IMR-90 (cell line): ENCODE data around the gene KCNMA1. TPM values are rescaled to one million over a fixed set of nuclear protein-coding genes. Genes with fewer than 3 reads are reported as not detected.

Experiments used
- ATAC-seq: fragments of 200-7000 bp; cut with Tn5 transposase; 2 replicates; pipeline ENCODE4 v1.9.1; 2020; ENCODE audit warnings: low read depth, mild to moderate bottlenecking, moderate library complexity
- BruUV-seq: library from RNA; stranded (reverse); fragments of 400-500 nt; replicated peaks from 2 replicates; lab custom pipeline; 2021; lab: Mats Ljungman, UMichigan
- CTCF ChIA-PET: fragments of 300-600 bp; formaldehyde crosslinking; extraction: SDS; loops from one replicate; lab custom pipeline; 2021; ENCODE audit warnings: antibody characterized with exemption; lab: Yijun Ruan, JAX
- POLR2A ChIA-PET: fragments of 300-600 bp; sonication (Branson Sonifier 250); formaldehyde crosslinking; loops from one replicate; lab custom pipeline; 2022; ENCODE audit warnings: antibody characterized with exemption; ENCODE audit not compliant: unreplicated experiment; lab: Charles Lee
- DNase-seq: peaks from one replicate; pipeline ENCODE4 v3.0.0; 2013
- H2AFZ ChIP-seq: replicated peaks from 2 replicates; pipeline ENCODE3; 2013; ENCODE audit warnings: low read length, mild to moderate bottlenecking; ENCODE audit not compliant: poor library complexity
- H2AK5ac ChIP-seq: 2 replicates; pipeline ENCODE4 v1.6.1; 2013; ENCODE audit warnings: low read depth, low read length, inconsistent platforms
- H2AK9ac ChIP-seq: replicated peaks from 2 replicates; pipeline ENCODE3; 2013; ENCODE audit warnings: mild to moderate bottlenecking, low read depth, low read length, moderate library complexity; ENCODE audit not compliant: poor library complexity
- H2BK120ac ChIP-seq: 2 replicates; pipeline ENCODE4 v1.6.1; 2013; ENCODE audit warnings: low read depth, low read length, inconsistent platforms
- H2BK15ac ChIP-seq: 3 replicates; pipeline ENCODE4 v1.6.1; 2013; ENCODE audit warnings: low read depth, low read length, inconsistent platforms
- H2BK20ac ChIP-seq: 2 replicates; pipeline ENCODE4 v1.6.1; 2013; ENCODE audit warnings: low read depth, mild to moderate bottlenecking, inconsistent platforms, low read length, moderate library complexity
- H2BK5ac ChIP-seq: 2 replicates; pipeline ENCODE4 v1.6.1; 2013; ENCODE audit warnings: mild to moderate bottlenecking, low read depth, low read length, inconsistent platforms; ENCODE audit not compliant: poor library complexity, severe bottlenecking
- H3K14ac ChIP-seq: replicated peaks from 2 replicates; pipeline ENCODE4 v1.6.1; 2013; ENCODE audit warnings: low read depth, low read length, inconsistent platforms
- H3K18ac ChIP-seq: 2 replicates; pipeline ENCODE4 v1.6.1; 2013; ENCODE audit warnings: low read depth, low read length, control low read depth
- H3K23ac ChIP-seq: 2 replicates; pipeline ENCODE4 v1.6.1; 2013; ENCODE audit warnings: low read depth, low read length, inconsistent platforms
- H3K27ac ChIP-seq: 2 replicates; pipeline ENCODE4 v1.5.1; 2013; ENCODE audit warnings: mild to moderate bottlenecking, control low read depth, low read length; ENCODE audit not compliant: insufficient read depth
- H3K27me3 ChIP-seq: 2 replicates; pipeline ENCODE4 v1.6.1; 2013; ENCODE audit warnings: low read length; ENCODE audit not compliant: control insufficient read depth, insufficient read depth
- H3K36me3 ChIP-seq: 2 replicates; pipeline ENCODE4 v1.6.1; 2013; ENCODE audit warnings: low read length, mixed read lengths; ENCODE audit not compliant: control insufficient read depth, insufficient read depth
- H3K4ac ChIP-seq: 2 replicates; pipeline ENCODE4 v1.6.1; 2013; ENCODE audit warnings: low read depth, low read length, inconsistent platforms
- H3K4me1 ChIP-seq: 2 replicates; pipeline ENCODE4 v1.6.1; 2013; ENCODE audit warnings: low read length, mixed read lengths; ENCODE audit not compliant: control insufficient read depth, insufficient read depth
- H3K4me2 ChIP-seq: 2 replicates; pipeline ENCODE4 v1.6.1; 2013; ENCODE audit warnings: low read depth, mild to moderate bottlenecking, control low read depth, low read length, moderate library complexity
- H3K4me3 ChIP-seq: 2 replicates; pipeline ENCODE4 v1.5.1; 2013; ENCODE audit warnings: low read depth, mild to moderate bottlenecking, control low read depth, low read length, moderate library complexity; ENCODE audit not compliant: insufficient read depth
- H3K56ac ChIP-seq: 2 replicates; pipeline ENCODE4 v1.6.1; 2013; ENCODE audit warnings: low read length, inconsistent platforms; ENCODE audit not compliant: insufficient read depth; ENCODE audit errors: extremely low read depth
- H3K79me1 ChIP-seq, 2 experiments: 2 replicates each; pipeline ENCODE4 v1.6.1; 2013; ENCODE audit warnings: low read length in 2 of 2, inconsistent platforms in 1 of 2, low read depth in 1 of 2
- H3K9ac ChIP-seq: 2 replicates; pipeline ENCODE4 v1.6.1; 2013; ENCODE audit warnings: low read depth, low read length, control low read depth
- H3K9me1 ChIP-seq: 2 replicates; pipeline ENCODE4 v1.6.1; 2013; ENCODE audit warnings: low read length, inconsistent platforms; ENCODE audit not compliant: insufficient read depth
- H3K9me3 ChIP-seq: 2 replicates; pipeline ENCODE4 v1.6.1; 2013; ENCODE audit warnings: low read length; ENCODE audit not compliant: control insufficient read depth, insufficient read depth
- H4K20me1 ChIP-seq: 2 replicates; pipeline ENCODE4 v1.6.1; 2013; ENCODE audit warnings: low read length, inconsistent platforms; ENCODE audit not compliant: insufficient read depth
- H4K5ac ChIP-seq: 2 replicates; pipeline ENCODE4 v1.6.1; 2013; ENCODE audit warnings: mild to moderate bottlenecking, low read depth, low read length, control low read depth
- H4K8ac ChIP-seq, 2 experiments: 2 replicates each; pipeline ENCODE4 v1.6.1; 2013; ENCODE audit warnings: low read depth in 2 of 2, low read length in 2 of 2, control low read depth in 1 of 2, inconsistent platforms in 1 of 2
- H4K91ac ChIP-seq: 2 replicates; pipeline ENCODE4 v1.6.1; 2013; ENCODE audit warnings: low read depth, low read length, inconsistent platforms; ENCODE audit not compliant: insufficient read depth
- CEBPB ChIP-seq: IDR thresholded peaks from 2 replicates; pipeline ENCODE4 v1.6.1; 2012; ENCODE audit warnings: low read depth, low read length, improper control_type of control experiment
- CHD1 ChIP-seq: IDR thresholded peaks from 2 replicates; pipeline ENCODE4 v1.6.1; 2012; ENCODE audit warnings: low read depth, low read length, improper control_type of control experiment
- CTCF ChIP-seq: conservative IDR thresholded peaks from 2 replicates; pipeline ENCODE4 v1.5.1; 2012; ENCODE audit warnings: mild to moderate bottlenecking, low read depth, low read length, improper control_type of control experiment
- MAFK ChIP-seq: IDR thresholded peaks from 2 replicates; pipeline ENCODE4 v1.6.1; 2012; ENCODE audit warnings: low read depth, low read length, improper control_type of control experiment
- MAZ ChIP-seq: IDR thresholded peaks from 2 replicates; pipeline ENCODE4 v1.6.1; 2012; ENCODE audit warnings: low read depth, mild to moderate bottlenecking, low read length, improper control_type of control experiment, moderate library complexity, borderline replicate concordance
- NFE2L2 ChIP-seq: fragments of 150-350 bp; IDR thresholded peaks from 2 replicates; pipeline ENCODE4 v1.6.1; 2016; ENCODE audit warnings: low read depth, mild to moderate bottlenecking, low read length
- POLR2A ChIP-seq: IDR thresholded peaks from 2 replicates; pipeline ENCODE4 v1.6.1; 2012; ENCODE audit warnings: mild to moderate bottlenecking, low read depth, low read length
- RAD21 ChIP-seq: IDR thresholded peaks from 2 replicates; pipeline ENCODE4 v1.6.1; 2012; ENCODE audit warnings: low read length, improper control_type of control experiment
- RCOR1 ChIP-seq: IDR thresholded peaks from 2 replicates; pipeline ENCODE4 v1.6.1; 2012; ENCODE audit warnings: mild to moderate bottlenecking, low read length, improper control_type of control experiment; ENCODE audit not compliant: insufficient replicate concordance
- RFX5 ChIP-seq: IDR thresholded peaks from 2 replicates; pipeline ENCODE4 v1.8.0; 2012; ENCODE audit warnings: low read depth, mild to moderate bottlenecking, low read length, moderate library complexity
- SMC3 ChIP-seq: fragments of 150-350 bp; IDR thresholded peaks from 2 replicates; pipeline ENCODE4 v1.6.1; 2016; ENCODE audit warnings: low read depth, mild to moderate bottlenecking, antibody characterized with exemption, low read length, moderate library complexity
- USF2 ChIP-seq: fragments of 150-350 bp; IDR thresholded peaks from 2 replicates; pipeline ENCODE4 v1.6.1; 2017; ENCODE audit warnings: mild to moderate bottlenecking, antibody characterized with exemption, low read length, low read depth
- WGBS, 2 experiments: methylation state at CpG; one replicate each; pipeline versions ENCODE4 v1.1.5 to v1.1.7; 2013; ENCODE audit warnings: missing lambda C conversion rate in 2 of 2; ENCODE audit not compliant: insufficient read length in 1 of 2; ENCODE audit errors: extremely low coverage in 2 of 2; 5-methylcytosine and 5-hydroxymethylcytosine counted together
- dilution Hi-C: fragments of 300-500 bp; cut with HindIII; formaldehyde crosslinking; loops from one replicate; pipeline ENCODE4 v1.14.3; 2018; ENCODE audit warnings: low sequenced_read_pairs; ENCODE audit not compliant: unreplicated experiment
- in situ Hi-C: fragments of 300-500 bp; cut with MboI; formaldehyde crosslinking; loops from 3 replicates; pipeline ENCODE4 v1.14.3; 2019; ENCODE audit warnings: low sequenced_read_pairs, inconsistent platforms, mixed read lengths
- intact Hi-C: fragments of 100-400 bp; cut with micrococcal nuclease; formaldehyde crosslinking; loops from 2 replicates; pipeline ENCODE4 v1.10.0; 2022
- polyA plus RNA-seq, 3 experiments: library from polyadenylated mRNA; depleted of rRNA; stranded (reverse); fragments of >200 nt; gene quantifications; 2 replicates each; pipeline ENCODE4 v1.2.3, GENCODE V29; 2012; ENCODE audit warnings: low replicate concordance in 1 of 3
- total RNA-seq: library from RNA; depleted of rRNA; stranded (reverse); fragments of >200 nt; gene quantifications from 2 replicates; pipeline ENCODE4 v1.2.3, GENCODE V29; 2012
- TF ChIP-seq, protein P1 (sequence below): fragments of 150-350 bp; IDR thresholded peaks from 2 replicates; pipeline ENCODE4 v1.6.1; 2016; ENCODE audit warnings: low read depth, mild to moderate bottlenecking, low read length, moderate library complexity, borderline replicate concordance

KCNMA1 gene
- total and polyA plus RNA-seq, 2 of the 4 experiments (the other 2 are of a cell fraction): 25.6 to 29.6 TPM

DNA sequence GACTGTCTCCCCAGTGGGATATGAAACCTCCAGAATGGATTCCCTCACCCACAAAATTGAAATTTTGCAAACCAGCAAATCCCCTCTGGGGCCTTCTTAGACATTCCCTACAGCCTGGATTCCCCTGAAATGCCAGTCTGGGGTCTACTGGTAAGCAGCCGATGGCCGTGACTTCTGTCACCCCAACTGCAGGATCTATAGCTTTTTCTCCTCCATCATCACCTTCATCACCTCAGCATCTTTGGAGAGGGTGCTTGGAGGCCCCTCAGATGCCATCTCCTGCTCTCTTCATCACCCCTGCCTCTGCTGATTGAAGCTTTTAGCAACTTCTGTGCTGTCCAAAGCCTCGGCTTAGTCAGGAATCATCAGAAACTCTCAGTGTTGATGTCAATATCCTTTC is 2.6 kb upstream of the KCNMA1 start:
- Histone ChIP-seq H3K4me2 (no peak overlapping the region), H4K91ac (no peak overlapping the region), H3K36me3 (no peaks in the 10 kb centered on the region), H2BK120ac (no peak overlapping the region), H2BK20ac (no peak overlapping the region), H2AK5ac (no peak overlapping the region), H2AFZ (no peak overlapping the region), H4K5ac (no peak overlapping the region), H3K9me3 (peaks cover 2% of the 10 kb centered on the region; the same call in 1 of the 2 replicates), H3K27me3 (peaks cover 21% of the 10 kb centered on the region), H2BK15ac (no peak overlapping the region), H3K18ac (no peak overlapping the region), H3K9ac (no peak overlapping the region), H3K14ac (no peak overlapping the region), H3K27ac (no peak overlapping the region), H3K56ac (no peak overlapping the region), H4K8ac (no peak overlapping the region), H2BK5ac (no peak overlapping the region), H3K4me3 (no peak overlapping the region), H3K79me1 (peaks cover 0 to 10% of the 10 kb centered on the region in 2 experiments; a peak in 1 of 4 replicates), H3K4ac (no peak overlapping the region), H3K23ac (no peak overlapping the region), H3K9me1 (no peaks in the 10 kb centered on the region), H4K20me1 (no peaks in the 10 kb centered on the region), H2AK9ac (no peak overlapping the region), H3K4me1 (peaks cover 4% of the 10 kb centered on the region; the same call in 1 of the 2 replicates)
- in situ Hi-C loops: loop anchor here (5.0 kb wide), 2 partner anchors 388 to 473 kb away; no protein-coding TSS in a partner anchor
- BruUV-seq: no TSS peak
- CTCF ChIA-PET: no interaction called here
- dilution Hi-C loops: no loop called here
- DNase-seq (no peak), ATAC-seq (no peak)
- TF ChIP-seq POLR2A (no peak), CEBPB (no peak), MAFK (no peak), RAD21 (no peak), RCOR1 (no peak), MAZ (no peak), SMC3 (no peak), USF2 (no peak), CHD1 (no peak), NFE2L2 (no peak), RFX5 (no peak), CTCF (no peak)
- TF ChIP-seq, protein P1, sequence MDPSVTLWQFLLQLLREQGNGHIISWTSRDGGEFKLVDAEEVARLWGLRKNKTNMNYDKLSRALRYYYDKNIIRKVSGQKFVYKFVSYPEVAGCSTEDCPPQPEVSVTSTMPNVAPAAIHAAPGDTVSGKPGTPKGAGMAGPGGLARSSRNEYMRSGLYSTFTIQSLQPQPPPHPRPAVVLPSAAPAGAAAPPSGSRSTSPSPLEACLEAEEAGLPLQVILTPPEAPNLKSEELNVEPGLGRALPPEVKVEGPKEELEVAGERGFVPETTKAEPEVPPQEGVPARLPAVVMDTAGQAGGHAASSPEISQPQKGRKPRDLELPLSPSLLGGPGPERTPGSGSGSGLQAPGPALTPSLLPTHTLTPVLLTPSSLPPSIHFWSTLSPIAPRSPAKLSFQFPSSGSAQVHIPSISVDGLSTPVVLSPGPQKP: no peak
- POLR2A ChIA-PET: no interaction called here
- 79% methylated on average over 2 of the region's 3 CpGs; no CpG with 5 or more reads in 1 of the 2 experiments for whole genome bisulfite sequencing, 2 experiments
- intact Hi-C loops: loop anchor here (2.0 kb wide), 1 partner anchor 211 kb away; no protein-coding TSS in a partner anchor
